Measurements from ENCODE around the gene ZNF17.

Gene ZNF17

DNA sequence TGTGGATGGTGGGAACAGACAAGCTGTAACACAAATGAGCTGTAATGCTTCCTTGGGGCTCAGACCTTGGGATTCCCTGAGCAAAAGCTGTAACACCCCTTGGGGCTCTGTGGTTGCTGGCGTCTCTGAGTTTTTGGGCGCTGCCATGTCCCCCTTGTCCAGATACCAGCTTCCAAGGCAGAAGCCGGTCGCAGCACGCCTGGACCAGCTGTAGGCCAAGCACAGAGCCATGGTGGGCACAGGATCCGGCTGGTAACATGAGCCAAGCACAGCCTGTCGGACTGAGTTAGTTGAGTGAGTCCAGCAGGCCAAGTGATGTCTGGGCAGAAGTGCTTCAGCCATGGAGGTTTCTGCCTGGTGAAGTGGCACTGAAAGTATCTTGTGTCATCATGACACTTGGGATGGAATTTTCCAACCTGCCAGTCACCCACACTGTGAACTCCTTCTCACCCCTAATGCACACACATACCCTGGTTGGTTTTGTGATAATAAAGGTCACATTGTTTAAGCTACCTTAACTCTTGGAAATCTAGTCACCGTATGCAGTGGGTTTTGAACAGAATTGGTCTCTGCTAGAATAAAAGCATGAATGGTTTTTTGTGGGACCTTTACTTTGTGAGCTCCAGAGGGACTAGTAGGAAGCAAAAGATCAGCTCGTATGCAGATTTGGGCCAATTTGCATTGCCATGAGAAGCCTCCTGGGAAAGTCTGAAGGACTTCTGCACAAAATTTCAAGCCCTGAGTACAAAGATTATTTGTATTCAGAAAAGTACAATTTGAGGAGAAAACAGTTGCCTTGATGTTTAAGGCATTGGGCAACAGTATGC lies 7.0 kb upstream of the ZNF17 start:
- TF ChIP-seq, protein P1, sequence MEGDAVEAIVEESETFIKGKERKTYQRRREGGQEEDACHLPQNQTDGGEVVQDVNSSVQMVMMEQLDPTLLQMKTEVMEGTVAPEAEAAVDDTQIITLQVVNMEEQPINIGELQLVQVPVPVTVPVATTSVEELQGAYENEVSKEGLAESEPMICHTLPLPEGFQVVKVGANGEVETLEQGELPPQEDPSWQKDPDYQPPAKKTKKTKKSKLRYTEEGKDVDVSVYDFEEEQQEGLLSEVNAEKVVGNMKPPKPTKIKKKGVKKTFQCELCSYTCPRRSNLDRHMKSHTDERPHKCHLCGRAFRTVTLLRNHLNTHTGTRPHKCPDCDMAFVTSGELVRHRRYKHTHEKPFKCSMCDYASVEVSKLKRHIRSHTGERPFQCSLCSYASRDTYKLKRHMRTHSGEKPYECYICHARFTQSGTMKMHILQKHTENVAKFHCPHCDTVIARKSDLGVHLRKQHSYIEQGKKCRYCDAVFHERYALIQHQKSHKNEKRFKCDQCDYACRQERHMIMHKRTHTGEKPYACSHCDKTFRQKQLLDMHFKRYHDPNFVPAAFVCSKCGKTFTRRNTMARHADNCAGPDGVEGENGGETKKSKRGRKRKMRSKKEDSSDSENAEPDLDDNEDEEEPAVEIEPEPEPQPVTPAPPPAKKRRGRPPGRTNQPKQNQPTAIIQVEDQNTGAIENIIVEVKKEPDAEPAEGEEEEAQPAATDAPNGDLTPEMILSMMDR (IDR thresholded peaks at IDR 0.05), result no peak

DNA sequence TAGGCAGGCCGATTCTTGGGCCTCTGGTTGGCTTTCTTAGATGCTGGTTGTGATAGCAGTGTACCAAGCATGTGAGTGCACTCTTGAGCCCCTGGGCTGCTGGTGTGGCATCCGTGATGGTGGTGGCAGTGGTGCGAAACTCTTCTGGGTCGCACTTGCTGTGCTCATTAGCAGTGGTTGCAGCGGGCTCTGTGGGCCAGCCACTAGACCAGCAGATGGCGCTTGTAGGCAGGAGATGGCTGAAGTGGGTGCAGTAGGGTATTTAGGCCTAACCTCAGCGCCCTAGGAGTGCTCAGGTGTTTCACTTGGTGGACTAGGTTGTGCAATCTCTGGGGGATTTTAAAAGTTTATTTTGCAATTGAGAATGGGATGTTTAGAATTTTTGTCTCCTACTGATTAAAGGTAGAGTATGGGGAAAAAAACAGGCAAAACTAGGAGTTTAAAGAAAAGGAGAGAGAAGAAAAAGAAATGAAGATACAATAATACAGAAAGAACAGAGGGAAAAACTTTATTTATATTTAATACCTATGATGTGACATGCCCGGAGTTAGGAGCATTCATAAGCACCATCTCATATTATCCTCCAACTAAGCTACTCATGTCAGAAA lies 4.3 kb upstream of the ZNF17 start:
- TF ChIP-seq, protein P1 (IDR thresholded peaks at IDR 0.05), result peak; percentile 77

DNA sequence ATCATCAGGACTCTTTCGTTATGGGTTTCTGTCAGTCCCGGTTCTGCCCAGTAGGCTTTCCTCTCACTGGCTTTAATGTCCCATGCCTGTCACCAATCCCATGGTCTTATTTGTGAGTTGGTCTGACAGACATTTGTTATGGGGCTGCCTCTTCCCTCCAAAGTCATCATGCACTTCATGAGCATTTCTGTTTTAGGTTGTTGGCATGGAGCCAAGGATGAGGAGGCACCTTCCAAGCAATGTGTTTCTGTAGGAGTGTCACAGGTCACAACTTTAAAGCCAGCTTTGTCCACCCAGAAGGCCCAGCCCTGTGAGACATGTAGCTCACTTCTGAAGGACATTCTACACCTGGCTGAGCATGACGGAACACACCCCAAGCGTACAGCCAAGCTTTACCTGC lies 8.5 kb downstream of the ZNF17 start:
- TF ChIP-seq, protein P1 (IDR thresholded peaks at IDR 0.05), result no peak

DNA sequence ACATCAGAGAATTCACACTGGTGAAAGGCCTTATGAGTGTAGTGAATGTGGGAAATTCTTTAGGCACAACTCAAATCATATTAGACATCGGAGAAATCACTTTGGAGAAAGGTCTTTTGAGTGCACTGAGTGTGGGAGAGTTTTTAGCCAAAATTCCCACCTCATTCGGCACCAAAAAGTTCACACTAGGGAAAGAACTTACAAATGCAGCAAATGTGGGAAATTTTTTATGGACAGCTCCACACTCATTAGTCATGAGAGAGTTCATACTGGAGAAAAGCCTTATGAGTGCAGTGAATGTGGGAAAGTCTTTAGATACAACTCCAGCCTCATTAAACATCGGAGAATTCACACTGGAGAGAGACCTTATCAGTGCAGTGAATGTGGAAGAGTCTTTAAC lies 10.1 kb downstream of the ZNF17 start:
- TF ChIP-seq, protein P1 (IDR thresholded peaks at IDR 0.05), result no peak

DNA sequence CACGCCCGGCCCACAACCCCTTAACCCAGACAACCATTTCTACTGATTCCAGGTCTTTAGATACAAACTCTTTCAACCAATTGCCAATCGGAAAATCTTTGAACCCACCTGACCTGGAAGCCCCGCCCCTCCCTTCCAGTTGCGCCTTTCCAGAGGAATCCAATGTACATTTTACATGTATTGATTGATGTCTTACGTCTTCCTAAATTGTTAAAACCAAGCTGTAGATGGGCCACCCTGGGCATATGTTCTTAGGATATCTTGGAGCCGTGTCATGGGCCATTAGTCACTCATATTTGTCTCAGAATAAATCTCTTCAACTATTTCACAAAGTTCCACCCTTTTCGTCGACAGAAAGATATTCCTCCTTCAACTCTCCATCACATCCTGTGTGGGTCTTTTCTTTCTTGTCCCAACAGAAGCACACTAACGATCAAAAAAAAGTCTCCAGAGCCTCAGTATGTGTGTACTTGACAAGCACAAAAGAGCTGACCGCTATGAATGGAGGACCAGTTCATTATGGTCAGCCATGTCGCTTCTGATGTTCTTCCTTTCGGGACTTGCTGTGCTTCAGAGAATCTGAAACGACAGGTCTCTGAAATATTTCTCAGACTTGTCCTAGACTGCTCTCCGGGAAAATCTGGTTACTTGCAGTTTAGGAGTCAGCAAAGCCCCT lies 23.6 kb downstream of the ZNF17 start:
- TF ChIP-seq, protein P1 (IDR thresholded peaks at IDR 0.05), result no peak

DNA sequence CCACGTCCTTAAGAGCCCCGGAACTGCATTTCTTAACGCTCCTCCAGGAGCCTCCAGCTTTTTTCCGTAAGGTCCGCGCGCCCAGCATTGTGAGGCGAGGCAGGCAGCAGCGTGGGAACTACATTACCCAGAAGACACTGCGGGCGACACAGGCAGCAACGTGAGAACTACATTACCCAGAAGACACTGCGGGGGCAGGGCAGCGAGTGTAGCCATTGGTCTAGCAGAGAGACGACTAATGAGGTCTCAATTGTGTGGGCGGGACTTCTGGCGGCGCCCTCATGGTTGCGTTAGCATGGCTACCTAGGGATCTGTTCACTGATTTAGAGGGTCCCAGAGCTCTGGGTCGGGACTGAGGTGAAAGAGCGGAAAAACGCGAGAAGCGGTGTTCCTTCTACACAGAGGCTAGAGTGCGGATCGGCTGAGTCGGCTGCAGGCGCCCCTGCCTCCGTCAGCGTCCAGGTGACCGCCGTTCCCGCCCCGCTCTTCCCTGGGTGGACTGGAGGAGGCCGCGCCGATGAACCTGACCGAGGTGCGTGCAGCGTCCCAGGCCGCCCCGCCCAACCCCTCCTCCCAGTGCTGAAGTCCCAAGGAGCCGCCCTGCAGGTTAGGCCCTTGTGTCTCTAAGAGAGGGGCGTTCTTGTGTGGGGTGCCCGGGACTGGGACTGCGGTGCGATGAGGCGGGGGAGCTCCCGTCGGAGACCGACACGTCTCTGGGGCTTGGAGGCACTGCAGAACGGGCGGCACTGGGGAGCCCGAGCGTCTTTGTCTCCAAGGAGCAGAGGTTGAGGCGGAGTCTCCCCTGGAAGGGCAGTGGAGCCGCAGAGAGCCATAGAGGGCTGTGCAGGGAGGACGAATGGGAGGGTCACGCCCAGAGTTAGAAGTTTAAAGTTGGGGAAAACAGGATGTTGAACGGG lies 24.4 kb downstream of the ZNF17 start, which contains the start of gene ZNF749:
ZNF749 (plus strand) TSS at position 264 of the 917 bp plus-strand sequence; CDS start at position 518, 254 bp downstream.
- TF ChIP-seq, protein P1 (IDR thresholded peaks at IDR 0.05), result no peak

DNA sequence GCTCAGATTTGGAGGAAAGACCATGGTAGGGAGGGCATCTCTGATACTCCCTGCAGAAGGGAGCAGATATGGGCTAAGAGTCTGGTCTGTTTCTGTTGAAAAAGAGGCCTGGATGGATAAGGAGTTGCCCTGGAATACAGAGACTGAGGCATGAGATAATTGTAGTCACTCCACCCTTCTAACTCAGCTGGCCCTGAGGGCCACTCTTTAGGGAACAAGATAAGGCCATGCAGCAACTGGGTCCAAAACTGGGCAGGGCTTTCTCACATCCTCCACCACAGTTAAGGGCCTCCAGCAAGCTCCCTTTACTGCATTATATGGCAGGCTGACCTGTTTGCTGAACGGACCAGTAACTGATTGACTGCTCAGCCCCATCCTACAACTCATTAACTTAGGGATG lies 25.5 kb downstream of the ZNF17 start:
- TF ChIP-seq, protein P1 (IDR thresholded peaks at IDR 0.05), result no peak

Data from LNCAP (cell line).